HCT116 (cell line): ENCODE results near the gene RHPN2. TPM values are rescaled to one million over a fixed set of nuclear protein-coding genes. Genes with fewer than 3 reads are reported as not detected.

Source experiments
- ATAC-seq: fragments of 200-7000 bp; cut with Tn5 transposase; 2 replicates; pipeline ENCODE4 v1.9.1; 2020; ENCODE audit warnings: mild to moderate bottlenecking, moderate library complexity
- BruUV-seq: library from RNA; stranded (reverse); fragments of 400-500 nt; replicated peaks from 2 replicates; lab custom pipeline; 2021; lab: Mats Ljungman, UMichigan
- CTCF ChIA-PET: fragments of 300-600 bp; sonication (Branson Sonifier 250); formaldehyde crosslinking; loops from one replicate; lab custom pipeline; 2021; ENCODE audit warnings: antibody characterized with exemption; lab: Charles Lee
- POLR2A ChIA-PET: fragments of 300-600, 350-600 bp; sonication (Branson Sonifier 250); formaldehyde crosslinking; loops from one replicate; lab custom pipeline; 2021; ENCODE audit warnings: antibody characterized with exemption; lab: Charles Lee
- RAD21 ChIA-PET, 2 experiments: fragments of 300-600 bp; sonication (Branson Sonifier 250); formaldehyde crosslinking; loops; one replicate each; lab custom pipeline; 2023; ENCODE audit warnings: low total read pairs in 2 of 2; ENCODE audit not compliant: uncharacterized antibody in 2 of 2, unreplicated experiment in 2 of 2, low non-redundant PET in 1 of 2; lab: Charles Lee
- DNase-seq: peaks from one replicate; pipeline ENCODE4 v3.0.0-alpha.2; 2010; ENCODE audit warnings: low read depth, low spot score
- H2AFZ ChIP-seq: fragments of 200-600 bp; shearing (Covaris generic), sonication (generic); 2 replicates; pipeline ENCODE4 v1.6.1; 2017; ENCODE audit warnings: low read depth, mixed run types, mixed read lengths, antibody characterized with exemption, low read length; ENCODE audit not compliant: poor library complexity, severe bottlenecking
- H3K27ac ChIP-seq: 2 replicates; pipeline ENCODE4 v1.5.1; 2012; ENCODE audit warnings: low read depth, low read length
- H3K27me3 ChIP-seq: fragments of 200-600 bp; sonication (generic); 2 replicates; pipeline ENCODE4 v1.6.1; 2016; ENCODE audit warnings: mixed run types, low read length, mixed read lengths; ENCODE audit not compliant: insufficient read depth
- H3K36me3 ChIP-seq, 2 experiments: fragments of 200-500 bp in 1 of 2; fragments of 200-600 bp in 1 of 2; sonication (Bioruptor generic) in 1 of 2; sonication (generic) in 1 of 2; 2 replicates each; pipeline versions ENCODE4 v1.5.1 to v1.6.1; 2014 to 2016; ENCODE audit warnings: low read length in 2 of 2, inconsistent platforms in 1 of 2, mixed read lengths in 1 of 2, mixed run types in 1 of 2; ENCODE audit not compliant: insufficient read depth in 2 of 2, control insufficient read depth in 1 of 2
- H3K4me1 ChIP-seq, 2 experiments: fragments of 200-600 bp in 1 of 2; sonication (generic) in 1 of 2; 2 replicates each; pipeline versions ENCODE4 v1.5.1 to v1.6.1; 2012 to 2017; ENCODE audit warnings: low read length in 2 of 2, inconsistent platforms in 1 of 2, mild to moderate bottlenecking in 1 of 2, mixed read lengths in 1 of 2, mixed run types in 1 of 2, moderate library complexity in 1 of 2; ENCODE audit not compliant: insufficient read depth in 2 of 2, control insufficient read depth in 1 of 2
- H3K4me2 ChIP-seq: fragments of 200-600 bp; sonication (generic); 2 replicates; pipeline ENCODE4 v1.6.1; 2017; ENCODE audit warnings: mixed run types, low read length, mixed read lengths
- H3K4me3 ChIP-seq, 2 experiments: fragments of 200-600 bp in 1 of 2; sonication (generic) in 1 of 2; replicated peaks in 1 of 2; 2 replicates each; pipeline ENCODE4 v1.5.1; 2011 to 2016; ENCODE audit warnings: low read length in 2 of 2, control low read depth in 1 of 2, low read depth in 1 of 2, mild to moderate bottlenecking in 1 of 2, mixed read lengths in 1 of 2, mixed run types in 1 of 2
- H3K79me2 ChIP-seq: fragments of 200-600 bp; sonication (generic); 2 replicates; pipeline ENCODE4 v1.6.1; 2017; ENCODE audit warnings: mild to moderate bottlenecking, mixed run types, low read length, moderate library complexity, mixed read lengths; ENCODE audit not compliant: insufficient read depth
- H3K9ac ChIP-seq: fragments of 200-600 bp; sonication (generic); 2 replicates; pipeline ENCODE4 v1.6.1; 2016; ENCODE audit warnings: low read length, mixed read lengths
- H3K9me2 ChIP-seq: fragments of 200-600 bp; sonication (generic), shearing (Covaris generic); 2 replicates; pipeline ENCODE4 v1.6.1; 2017; ENCODE audit warnings: mixed run types, mild to moderate bottlenecking, moderate library complexity; ENCODE audit not compliant: insufficient read depth
- H3K9me3 ChIP-seq, 2 experiments: fragments of 200-500 bp in 1 of 2; fragments of 200-600 bp in 1 of 2; sonication (Bioruptor generic) in 1 of 2; sonication (generic) in 1 of 2; 2 replicates each; pipeline ENCODE4 v1.6.1; 2014 to 2017; ENCODE audit warnings: low read length in 2 of 2, mixed read lengths in 2 of 2, inconsistent platforms in 1 of 2, low read depth in 1 of 2, mild to moderate bottlenecking in 1 of 2, mixed run types in 1 of 2, moderate library complexity in 1 of 2; ENCODE audit not compliant: control insufficient read depth in 1 of 2, insufficient read depth in 1 of 2
- H4K20me1 ChIP-seq: fragments of 200-600 bp; sonication (generic), shearing (Covaris generic); 2 replicates; pipeline ENCODE4 v1.6.1; 2017; ENCODE audit warnings: mixed run types, mild to moderate bottlenecking, moderate library complexity; ENCODE audit not compliant: insufficient read depth
- ATF3 ChIP-seq: IDR thresholded peaks from 2 replicates; pipeline ENCODE4 v1.6.1; 2012
- CBX3 ChIP-seq: IDR thresholded peaks from 2 replicates; pipeline ENCODE4 v1.6.1; 2012; ENCODE audit warnings: low read depth
- CTCF ChIP-seq, 3 experiments: fragments of 200-600 bp in 1 of 3; sonication (generic) in 1 of 3; IDR thresholded peaks in 2 of 3; conservative IDR thresholded peaks in 1 of 3; 2 replicates each; pipeline ENCODE4 v1.5.1; 2012 to 2017; ENCODE audit warnings: low read depth in 2 of 3, low read length in 2 of 3, antibody characterized with exemption in 1 of 3, borderline replicate concordance in 1 of 3, control low read depth in 1 of 3, mild to moderate bottlenecking in 1 of 3, mixed read lengths in 1 of 3, mixed run types in 1 of 3, moderate library complexity in 1 of 3; ENCODE audit not compliant: insufficient read depth in 1 of 3
- EGR1 ChIP-seq: IDR thresholded peaks from 2 replicates; pipeline ENCODE4 v1.6.1; 2012; ENCODE audit warnings: low read depth
- ELF1 ChIP-seq: IDR thresholded peaks from 2 replicates; pipeline ENCODE4 v1.6.1; 2012; ENCODE audit warnings: low read depth, borderline replicate concordance
- EZH2 ChIP-seq: fragments of 200-600 bp; sonication (generic); IDR thresholded peaks from 2 replicates; pipeline ENCODE4 v1.6.1; 2017; ENCODE audit warnings: antibody characterized with exemption, mixed run types
- EZH2phosphoT487 ChIP-seq: fragments of 200-600 bp; IDR thresholded peaks from 2 replicates; pipeline ENCODE4 v1.6.1; 2018; ENCODE audit warnings: antibody characterized with exemption, borderline replicate concordance
- JUND ChIP-seq: IDR thresholded peaks from 2 replicates; pipeline ENCODE4 v1.6.1; 2012
- MAX ChIP-seq: IDR thresholded peaks from 2 replicates; pipeline ENCODE4 v1.6.1; 2012
- POLR2A ChIP-seq: IDR thresholded peaks from 2 replicates; pipeline ENCODE4 v1.7.0; 2011; ENCODE audit warnings: borderline replicate concordance; ENCODE audit not compliant: insufficient read depth, insufficient read length; ENCODE audit errors: extremely low read depth
- POLR2AphosphoS5 ChIP-seq: IDR thresholded peaks from 2 replicates; pipeline ENCODE4 v1.6.1; 2011; ENCODE audit warnings: mild to moderate bottlenecking, low read depth, low read length, moderate library complexity
- RAD21 ChIP-seq: IDR thresholded peaks from 2 replicates; pipeline ENCODE4 v1.6.1; 2012; ENCODE audit warnings: low read depth, mild to moderate bottlenecking
- YY1 ChIP-seq: IDR thresholded peaks from 2 replicates; pipeline ENCODE4 v1.6.1; 2011; ENCODE audit warnings: low read length, low read depth, moderate library complexity, mild to moderate bottlenecking; ENCODE audit not compliant: insufficient replicate concordance; ENCODE audit errors: extremely low read depth
- ZBTB33 ChIP-seq: IDR thresholded peaks from 2 replicates; pipeline ENCODE4 v1.6.1; 2011; ENCODE audit warnings: mild to moderate bottlenecking, low read length, moderate library complexity; ENCODE audit not compliant: insufficient replicate concordance; ENCODE audit errors: extremely low read depth
- ZNF274 ChIP-seq: fragments of 200-500 bp; sonication (Bioruptor generic); IDR thresholded peaks from 2 replicates; pipeline ENCODE4 v1.6.1; 2014; ENCODE audit warnings: mild to moderate bottlenecking, low read depth, low read length, inconsistent platforms
- intact Hi-C: fragments of 100-400 bp; cut with micrococcal nuclease; formaldehyde crosslinking; loops from 2 replicates; pipeline ENCODE4 v1.10.0; 2022
- total RNA-seq: library from RNA; stranded (reverse); gene quantifications from one replicate; pipeline ENCODE4 v1.2.1, GENCODE V29; 2021; ENCODE audit not compliant: unreplicated experiment

Gene RHPN2
- total RNA-seq, 1 experiment from 2014 or later, result 33.3 TPM

GRCh38 chr19:33063356-33063752 lies 1.3 kb downstream of the RHPN2 start:
- H3K9me3 ChIP-seq, result no peaks in the 10 kb centered on the region
- H4K20me1 ChIP-seq, result no peaks in the 10 kb centered on the region; the same call in 1 of the 2 replicates
- intact Hi-C loops, result no loop called here
- H2AFZ ChIP-seq, result no peak overlapping the region
- no peaks in the 10 kb centered on the region for H3K36me3 ChIP-seq
- peak overlapping the region; percentile 85 to 89 for H3K4me3 ChIP-seq
- POLR2A ChIA-PET, result interaction anchor here (2.2 kb wide), 1 partner anchor 11 kb away, joined by 5 read pairs; no protein-coding TSS in a partner anchor
- peak overlapping the region; percentile 95 for H3K4me2 ChIP-seq
- peak overlapping the region; percentile 91 for H3K9ac ChIP-seq
- no TSS peak for BruUV-seq
- H3K9me2 ChIP-seq, result no peaks in the 10 kb centered on the region
- no peak for DNase-seq
- H3K27me3 ChIP-seq, result no peaks in the 10 kb centered on the region
- TF ChIP-seq ELF1 (no peak), ZNF274 (no peak), EGR1 (no peak), JUND (no peak), ZBTB33 (no peak), CBX3 (no peak), POLR2AphosphoS5 (no peak)
- no peak overlapping the region for H3K27ac ChIP-seq
- RAD21 ChIA-PET, result no interaction called here
- ATAC-seq, result no peak
- peaks cover 27 to 46% of the 10 kb centered on the region in 2 experiments for H3K4me1 ChIP-seq
- CTCF ChIA-PET, result no interaction called here
- peaks cover 59% of the 10 kb centered on the region for H3K79me2 ChIP-seq

GRCh38 chr19:33062902-33063301 lies 1.8 kb downstream of the RHPN2 start:
- BruUV-seq, result TSS peak; percentile 70
- Histone ChIP-seq H3K4me1 (peaks cover 27 to 49% of the 10 kb centered on the region in 2 experiments), H3K4me2 (peak overlapping the region; percentile 95), H2AFZ (no peak overlapping the region), H3K9me3 (no peaks in the 10 kb centered on the region), H4K20me1 (no peaks in the 10 kb centered on the region; the same call in 1 of the 2 replicates), H3K36me3 (0 out of 4 replicates have a peak, but pooled peaks cover 0 to 3% of the 10 kb centered on the region in 2 experiments), H3K4me3 (peak overlapping the region; percentile 85 to 89), H3K27ac (no peak overlapping the region), H3K9me2 (no peaks in the 10 kb centered on the region), H3K27me3 (no peaks in the 10 kb centered on the region), H3K9ac (peak overlapping the region; percentile 91), H3K79me2 (peaks cover 64% of the 10 kb centered on the region)
- ChIA-PET POLR2A (interaction anchor here (2.2 kb wide), 1 partner anchor 10 kb away, joined by 5 read pairs; no protein-coding TSS in a partner anchor), RAD21 (no interaction called here), CTCF (no interaction called here)
- ATAC-seq (no peak), DNase-seq (no peak)
- intact Hi-C loops, result no loop called here
- TF ChIP-seq POLR2A (no peak), CTCF (IDR thresholded peaks at IDR 0.05 in 2 of 3, conservative IDR thresholded peaks at IDR 0.05 in 1 of 3; ENCODE audit: borderline replicate concordance in 1 of 3, insufficient read depth in 1 of 3, low read depth in 2 of 3, low read length in 2 of 3) (no peak), EZH2phosphoT487 (no peak), RAD21 (no peak), MAX (no peak), CBX3 (no peak), YY1 (no peak), EZH2 (no peak), ATF3 (no peak)
